Measurements from ENCODE around the gene HOXB5.
A peak's percentile ranks its signal among the peaks of the same experiment; 100 is the strongest.

The HOXB5 gene

GRCh38 chr17:48593126-48593829 lies at the start of gene HOXB5:
HOXB5 (minus strand) TSS chr17:48593779; CDS start chr17:48593682, 97 bp downstream.
- no peak within 1 kb of the TSS for H3K27ac ChIP-seq
- TF ChIP-seq, protein P1, sequence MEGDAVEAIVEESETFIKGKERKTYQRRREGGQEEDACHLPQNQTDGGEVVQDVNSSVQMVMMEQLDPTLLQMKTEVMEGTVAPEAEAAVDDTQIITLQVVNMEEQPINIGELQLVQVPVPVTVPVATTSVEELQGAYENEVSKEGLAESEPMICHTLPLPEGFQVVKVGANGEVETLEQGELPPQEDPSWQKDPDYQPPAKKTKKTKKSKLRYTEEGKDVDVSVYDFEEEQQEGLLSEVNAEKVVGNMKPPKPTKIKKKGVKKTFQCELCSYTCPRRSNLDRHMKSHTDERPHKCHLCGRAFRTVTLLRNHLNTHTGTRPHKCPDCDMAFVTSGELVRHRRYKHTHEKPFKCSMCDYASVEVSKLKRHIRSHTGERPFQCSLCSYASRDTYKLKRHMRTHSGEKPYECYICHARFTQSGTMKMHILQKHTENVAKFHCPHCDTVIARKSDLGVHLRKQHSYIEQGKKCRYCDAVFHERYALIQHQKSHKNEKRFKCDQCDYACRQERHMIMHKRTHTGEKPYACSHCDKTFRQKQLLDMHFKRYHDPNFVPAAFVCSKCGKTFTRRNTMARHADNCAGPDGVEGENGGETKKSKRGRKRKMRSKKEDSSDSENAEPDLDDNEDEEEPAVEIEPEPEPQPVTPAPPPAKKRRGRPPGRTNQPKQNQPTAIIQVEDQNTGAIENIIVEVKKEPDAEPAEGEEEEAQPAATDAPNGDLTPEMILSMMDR (IDR thresholded peaks at IDR 0.05), result no peak
- no peak for TF ChIP-seq ZFX (IDR thresholded peaks at IDR 0.05; ENCODE audit: borderline replicate concordance)

DNA sequence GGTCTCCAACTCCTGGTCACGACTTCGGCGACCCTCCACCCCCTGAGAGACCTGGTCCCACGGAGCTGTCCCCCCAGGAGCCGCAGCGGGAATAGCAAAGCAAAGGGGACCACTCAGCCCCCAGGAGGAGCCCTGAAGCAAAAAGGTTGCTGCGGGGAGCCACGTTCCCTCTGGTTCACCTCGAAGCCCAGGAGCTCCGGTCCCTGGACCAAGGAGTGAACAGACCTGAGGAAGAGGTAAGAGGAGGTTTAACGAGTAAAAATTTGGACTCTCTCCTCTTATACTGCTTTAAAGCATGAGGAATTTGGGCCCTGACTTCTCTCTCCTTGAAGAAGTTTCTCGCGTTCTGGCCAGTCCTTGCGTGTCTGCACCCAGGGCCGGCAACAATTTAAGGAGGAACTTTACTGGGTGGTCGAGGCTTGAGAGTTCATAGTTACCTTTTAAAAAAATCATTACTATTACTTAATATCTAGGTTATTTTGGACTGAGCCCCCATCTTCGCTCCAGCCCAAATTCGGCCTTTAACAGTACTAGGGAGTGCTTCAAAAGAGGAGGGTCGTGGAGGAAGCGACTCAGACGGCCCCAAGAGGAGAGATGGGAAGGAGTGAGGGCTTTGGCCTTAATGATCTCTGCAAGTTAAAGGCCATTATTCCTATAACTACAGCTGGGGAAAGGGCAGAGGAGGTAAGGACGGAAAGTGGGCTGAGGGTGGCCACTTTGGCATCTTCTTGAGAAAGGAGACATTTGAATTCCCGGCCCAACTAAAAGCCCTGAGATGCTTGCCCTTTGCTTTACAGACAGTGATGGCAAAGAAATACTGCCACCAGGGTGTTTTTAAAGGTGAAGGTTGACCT lies 49.5 kb upstream of the HOXB5 start:
- H3K27ac ChIP-seq, result no peak overlapping the region
- no peak for TF ChIP-seq ZFX (IDR thresholded peaks at IDR 0.05; ENCODE audit: borderline replicate concordance)
- TF ChIP-seq, protein P1 (IDR thresholded peaks at IDR 0.05), result no peak

GRCh38 chr17:48642059-48642842 lies 48.7 kb upstream of the HOXB5 start:
- TF ChIP-seq ZFX (IDR thresholded peaks at IDR 0.05; ENCODE audit: borderline replicate concordance), result no peak
- TF ChIP-seq, protein P1 (IDR thresholded peaks at IDR 0.05), result peak; percentile 30

GRCh38 chr17:48641541-48642058 lies 48.0 kb upstream of the HOXB5 start:
- TF ChIP-seq, protein P1 (IDR thresholded peaks at IDR 0.05), result no peak
- TF ChIP-seq ZFX (IDR thresholded peaks at IDR 0.05; ENCODE audit: borderline replicate concordance), result no peak
- no peak overlapping the region for H3K27ac ChIP-seq

More at GRCh38 chr17:48642059-48642842, 48.7 kb upstream of the HOXB5 start:
- no peak overlapping the region for H3K27ac ChIP-seq

GRCh38 chr17:48640858-48641180 lies 47.2 kb upstream of the HOXB5 start:
- TF ChIP-seq ZFX (IDR thresholded peaks at IDR 0.05; ENCODE audit: borderline replicate concordance), result no peak
- TF ChIP-seq, protein P1 (IDR thresholded peaks at IDR 0.05), result no peak
- no peak overlapping the region for H3K27ac ChIP-seq

- H3K27ac ChIP-seq, result no peak overlapping the region
- TF ChIP-seq, protein P1 (IDR thresholded peaks at IDR 0.05), result no peak
- no peak for TF ChIP-seq ZFX (IDR thresholded peaks at IDR 0.05; ENCODE audit: borderline replicate concordance)
These were observed 46.6 kb upstream of the HOXB5 start for GRCh38 chr17:48639982-48640857.
